ENCODE results near the gene C16orf74.

The C16orf74 gene

GRCh38 chr16:85682516-85682915, 68.4 kb downstream of the C16orf74 start:
- H3K4me3 ChIP-seq (ENCODE audit: low read length) = no peak overlapping the region
- TF ChIP-seq CTCF (IDR thresholded peaks at IDR 0.05; ENCODE audit: insufficient read depth, low read depth, low read length, missing control alignments) = no peak
- no peak for DNase-seq (ENCODE audit: low read depth)

GRCh38 chr16:85681255-85681654, 69.6 kb downstream of the C16orf74 start:
- TF ChIP-seq CTCF (IDR thresholded peaks at IDR 0.05; ENCODE audit: insufficient read depth, low read depth, low read length, missing control alignments) = no peak
- no peak overlapping the region for H3K4me3 ChIP-seq (ENCODE audit: low read length)
- no peak for DNase-seq (ENCODE audit: low read depth)

GRCh38 chr16:85680352-85680944, 70.4 kb downstream of the C16orf74 start:
- TF ChIP-seq CTCF (IDR thresholded peaks at IDR 0.05; ENCODE audit: insufficient read depth, low read depth, low read length, missing control alignments) = no peak
- DNase-seq (ENCODE audit: low read depth) = no peak
- no peak overlapping the region for H3K4me3 ChIP-seq (ENCODE audit: low read length)

GRCh38 chr16:85679870-85680269, 71.0 kb downstream of the C16orf74 start:
- TF ChIP-seq CTCF (IDR thresholded peaks at IDR 0.05; ENCODE audit: insufficient read depth, low read depth, low read length, missing control alignments) = no peak
- H3K4me3 ChIP-seq (ENCODE audit: low read length) = no peak overlapping the region
- no peak for DNase-seq (ENCODE audit: low read depth)

GRCh38 chr16:85678821-85679220, 72.1 kb downstream of the C16orf74 start:
- TF ChIP-seq CTCF (IDR thresholded peaks at IDR 0.05; ENCODE audit: insufficient read depth, low read depth, low read length, missing control alignments) = no peak
- H3K4me3 ChIP-seq (ENCODE audit: low read length) = no peak overlapping the region
- no peak for DNase-seq (ENCODE audit: low read depth)

GRCh38 chr16:85678016-85678415, 72.9 kb downstream of the C16orf74 start:
- no peak for TF ChIP-seq CTCF (IDR thresholded peaks at IDR 0.05; ENCODE audit: insufficient read depth, low read depth, low read length, missing control alignments)
- no peak for DNase-seq (ENCODE audit: low read depth)
- no peak overlapping the region for H3K4me3 ChIP-seq (ENCODE audit: low read length)

- no peak for TF ChIP-seq CTCF (IDR thresholded peaks at IDR 0.05; ENCODE audit: insufficient read depth, low read depth, low read length, missing control alignments)
- no peak overlapping the region for H3K4me3 ChIP-seq (ENCODE audit: low read length)
- DNase-seq (ENCODE audit: low read depth) = no peak
Measured at GRCh38 chr16:85677383-85677967, 73.4 kb downstream of the C16orf74 start.

Data from epithelial cell of esophagus (primary cell).